Uterus (tissue), 4 donors: ENCODE data around the gene POU3F1. TPM values are rescaled to one million over a fixed set of nuclear protein-coding genes. Genes with fewer than 3 reads are reported as not detected.

Experiments used
- DNase-seq, 2 donors: peaks; one replicate each; pipeline ENCODE4 v3.0.0-alpha.2; 2019 to 2020
- H3K27ac ChIP-seq, 2 donors: fragments of 200-600 bp; sonication (generic); 1 replicate in 1 of 2; 2 replicates in 1 of 2; pipeline ENCODE4 v1.5.1; 2016 to 2018
- H3K27me3 ChIP-seq, 2 donors: fragments of 200-600 bp; sonication (generic); one replicate each; pipeline ENCODE4 v1.5.1; 2018 to 2019; ENCODE audit warnings: control low read depth in 1 of 2
- H3K36me3 ChIP-seq, 2 donors: fragments of 200-600 bp; sonication (generic); one replicate each; pipeline ENCODE4 v1.5.1; 2019; ENCODE audit warnings: control low read depth in 1 of 2
- H3K4me1 ChIP-seq, 2 donors: fragments of 200-600 bp; sonication (generic); one replicate each; pipeline ENCODE4 v1.5.1; 2018 to 2019; ENCODE audit warnings: control low read depth in 1 of 2
- H3K4me3 ChIP-seq, 2 donors: fragments of 200-600 bp; sonication (generic); 1 replicate in 1 of 2; 2 replicates in 1 of 2; pipeline ENCODE4 v1.5.1; 2018 to 2019; ENCODE audit warnings: mild to moderate bottlenecking in 1 of 2
- H3K9me3 ChIP-seq, 2 donors: fragments of 200-600 bp; sonication (generic); one replicate each; pipeline ENCODE4 v1.5.1; 2019; ENCODE audit warnings: control low read depth in 1 of 2
- CTCF ChIP-seq, 4 experiments: fragments of 200-600 bp in 2 of 4; fragments of 450-650 bp in 2 of 4; sonication (generic) in 2 of 4; IDR thresholded peaks; one replicate each; pipeline ENCODE4 v1.5.1; 2016 to 2019; ENCODE audit warnings: antibody characterized with exemption in 4 of 4, mild to moderate bottlenecking in 2 of 4, moderate library complexity in 1 of 4
- POLR2A ChIP-seq, 2 donors: fragments of 450-650 bp; IDR thresholded peaks; one replicate each; pipeline ENCODE4 v1.6.1; 2016; ENCODE audit warnings: antibody characterized with exemption in 2 of 2, mild to moderate bottlenecking in 1 of 2, moderate library complexity in 1 of 2
- intact Hi-C: fragments of 100-400 bp; cut with DNase I; formaldehyde crosslinking; loops from one replicate; pipeline ENCODE4 v1.15.1; 2023; ENCODE audit warnings: low total_unique reads
- total RNA-seq, 4 donors: library from RNA; depleted of rRNA in 3 of 4; stranded (reverse); fragments of >200 nt in 3 of 4; gene quantifications; one replicate each; pipeline versions ENCODE4 v1.1.0 to v1.2.4, GENCODE V29; 2014 to 2023
- donor health status: DM: yes; HTN: yes; CAD: no.

Gene POU3F1
- total RNA-seq, 4 donors from 2014 or later, result not detected

- Histone ChIP-seq H3K4me1 (peaks cover 8 to 41% of the 10 kb centered on the region in 2 donors), H3K27me3 (no peaks in the 10 kb centered on the region), H3K36me3 (no peaks in the 10 kb centered on the region), H3K9me3 (no peaks in the 10 kb centered on the region), H3K4me3 (peak overlapping the region; percentile 56 to 70), H3K27ac (peak overlapping the region; percentile 94 to 97)
- DNase-seq, result peak; percentile 35 to 54
- intact Hi-C loops, result no loop called here
- TF ChIP-seq CTCF (IDR thresholded peaks at IDR 0.05), result no peak
Observed at GRCh38 chr1:38003261-38004250, 43.0 kb downstream of the POU3F1 start.

DNA sequence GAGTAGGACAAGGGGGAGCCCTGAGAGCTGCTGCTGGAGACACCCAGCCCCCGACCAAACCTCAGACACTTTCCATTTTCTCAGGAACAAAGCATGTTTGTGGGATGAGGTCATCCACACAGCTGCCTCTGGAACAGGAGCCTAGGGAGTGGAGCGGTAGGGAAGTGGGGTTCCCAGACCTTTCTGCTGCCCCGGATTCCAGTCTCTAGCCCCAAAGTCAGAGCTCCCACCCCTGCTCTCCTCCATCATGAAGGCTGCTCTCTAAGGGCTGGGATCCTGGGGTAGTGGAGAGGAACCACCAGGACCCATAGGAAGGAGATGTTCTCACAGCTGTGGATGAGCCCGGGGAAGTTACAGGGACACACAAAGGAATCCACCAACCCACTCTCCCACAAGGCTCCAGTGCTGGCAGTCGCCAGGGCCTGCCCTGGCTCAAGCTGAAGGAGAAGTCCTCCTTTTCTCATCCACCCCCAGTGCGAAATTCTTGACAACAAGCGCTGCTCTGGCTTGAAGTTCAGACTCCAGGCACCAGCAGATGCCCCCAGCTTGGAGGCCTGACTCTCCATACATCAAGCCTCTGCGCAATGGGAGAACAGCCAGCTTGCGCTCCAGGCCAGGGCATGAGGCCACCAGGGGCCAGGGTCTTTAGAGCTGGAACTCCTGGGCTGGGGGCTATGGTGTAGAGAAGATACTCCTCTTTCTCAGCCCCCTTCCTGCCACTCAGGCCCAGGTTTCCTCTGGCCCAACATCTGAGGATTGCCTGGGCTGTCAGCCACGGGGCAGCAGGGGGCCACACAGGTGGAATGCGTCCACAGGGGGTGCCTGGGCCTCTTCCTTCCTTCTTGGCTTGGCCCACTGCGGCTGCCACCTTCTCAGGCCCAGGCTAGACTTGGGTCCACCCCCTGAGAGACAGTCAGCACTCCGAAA lies 45.8 kb downstream of the POU3F1 start:
- H3K9me3 ChIP-seq, result no peaks in the 10 kb centered on the region
- H3K4me3 ChIP-seq, result peak overlapping the region in 1 of 2 donors; percentile 4
- H3K4me1 ChIP-seq, result peaks cover 8 to 41% of the 10 kb centered on the region in 2 donors
- peak overlapping the region; percentile 94 to 97 for H3K27ac ChIP-seq
- no peaks in the 10 kb centered on the region for H3K36me3 ChIP-seq
- intact Hi-C loops, result no loop called here
- no peaks in the 10 kb centered on the region for H3K27me3 ChIP-seq
- TF ChIP-seq POLR2A (IDR thresholded peaks at IDR 0.05) (no peak), CTCF (IDR thresholded peaks at IDR 0.05) (no peak)
- peak; percentile 58 to 64 for DNase-seq

DNA sequence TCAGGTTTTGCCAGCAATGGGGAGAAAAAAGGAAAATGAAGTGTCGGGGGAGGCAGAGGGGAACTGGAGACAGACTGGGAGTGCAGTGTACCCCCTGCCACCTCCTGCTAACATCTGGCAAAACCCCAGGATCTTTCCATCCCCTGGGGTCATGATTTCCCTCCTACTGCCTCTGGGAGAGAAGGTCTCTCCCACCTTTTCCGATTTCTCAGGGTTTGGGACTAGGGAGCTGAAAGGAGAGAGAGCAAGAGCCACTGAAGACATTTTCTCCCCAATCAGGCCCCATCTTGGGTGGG lies 46.4 kb downstream of the POU3F1 start:
- peaks cover 8 to 41% of the 10 kb centered on the region in 2 donors for H3K4me1 ChIP-seq
- no peak for TF ChIP-seq CTCF (IDR thresholded peaks at IDR 0.05)
- TF ChIP-seq POLR2A (IDR thresholded peaks at IDR 0.05), result no peak

DNA sequence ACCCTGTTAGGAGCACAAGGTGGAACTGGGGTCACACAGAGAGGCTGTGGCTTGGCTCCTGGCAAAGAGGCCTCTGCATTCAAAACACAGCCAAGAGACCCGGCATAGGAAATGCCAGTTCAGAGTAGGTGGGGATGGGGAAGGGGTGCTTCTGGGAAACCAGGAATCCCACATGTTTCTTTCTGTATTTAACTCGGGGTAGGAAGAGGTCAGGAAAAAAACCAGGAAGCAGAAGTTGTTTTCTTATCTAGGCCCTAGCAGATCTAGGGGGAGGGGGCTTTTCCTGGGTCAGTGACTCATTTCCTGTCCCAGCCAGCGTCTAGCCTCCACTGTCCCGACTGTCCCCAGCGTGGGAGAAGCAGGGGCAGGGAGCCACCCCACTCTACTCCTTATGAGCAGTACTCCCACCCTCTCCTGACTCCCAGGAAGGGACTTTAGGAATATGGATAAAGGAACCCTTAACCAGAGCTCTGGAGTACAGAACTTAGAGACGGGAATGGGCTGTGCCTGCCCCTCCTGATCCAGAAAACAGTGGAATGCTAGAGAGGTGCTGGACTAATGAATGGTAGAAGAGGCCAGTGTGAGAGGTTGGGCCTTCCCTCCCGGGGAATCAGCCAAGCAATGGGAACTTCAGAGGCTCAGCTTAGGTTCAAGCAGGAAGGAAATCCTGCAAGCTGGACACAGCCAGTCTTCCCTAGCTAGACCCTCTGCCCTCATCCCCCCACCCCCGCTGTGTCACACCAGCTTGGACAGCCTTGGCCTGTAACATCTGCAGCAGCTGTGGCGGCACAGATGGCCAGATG lies 47.0 kb downstream of the POU3F1 start:
- H3K4me1 ChIP-seq, result peaks cover 8 to 41% of the 10 kb centered on the region in 2 donors
- H3K36me3 ChIP-seq, result no peaks in the 10 kb centered on the region
- H3K27me3 ChIP-seq, result no peaks in the 10 kb centered on the region
- H3K4me3 ChIP-seq, result no peak overlapping the region
- peak; percentile 59 to 61 for DNase-seq
- intact Hi-C loops, result no loop called here
- H3K9me3 ChIP-seq, result no peaks in the 10 kb centered on the region
- peak overlapping the region; percentile 94 to 97 for H3K27ac ChIP-seq
- TF ChIP-seq POLR2A (IDR thresholded peaks at IDR 0.05) (no peak), CTCF (IDR thresholded peaks at IDR 0.05) (no peak)

More for the DNA sequence above, 46.4 kb downstream of the POU3F1 start:
- intact Hi-C loops, result no loop called here
- H3K9me3 ChIP-seq, result no peaks in the 10 kb centered on the region
- DNase-seq, result no peak
- no peaks in the 10 kb centered on the region for H3K36me3 ChIP-seq
- H3K4me3 ChIP-seq, result no peak overlapping the region
- no peaks in the 10 kb centered on the region for H3K27me3 ChIP-seq
- peak overlapping the region; percentile 94 to 97 for H3K27ac ChIP-seq
